Endodermal cell (in vitro differentiated cells): ENCODE results near the gene RBM28. TPM values are rescaled to one million over a fixed set of nuclear protein-coding genes. Genes with fewer than 3 reads are reported as not detected.
A peak's percentile ranks its signal among the peaks of the same experiment; 100 is the strongest.

ENCODE experiments used
- DNase-seq: peaks from one replicate; pipeline ENCODE4 v3.0.0-alpha.2; 2017
- H3K27ac ChIP-seq: 2 replicates; pipeline ENCODE4 v1.5.1; 2013; ENCODE audit warnings: mild to moderate bottlenecking, low read depth, low read length, moderate library complexity
- H3K27me3 ChIP-seq: 2 replicates; pipeline ENCODE4 v1.6.1; 2013; ENCODE audit warnings: mild to moderate bottlenecking, low read length, moderate library complexity; ENCODE audit not compliant: insufficient read depth, control insufficient read depth, poor library complexity, severe bottlenecking
- H3K36me3 ChIP-seq: 2 replicates; pipeline ENCODE4 v1.7.0; 2013; ENCODE audit warnings: mild to moderate bottlenecking, low read length, moderate library complexity; ENCODE audit not compliant: control insufficient read depth, insufficient read depth
- H3K4me1 ChIP-seq: one replicate; pipeline ENCODE4 v1.7.0; 2013; ENCODE audit warnings: low read length; ENCODE audit not compliant: control insufficient read depth, insufficient read depth
- H3K4me3 ChIP-seq: 2 replicates; pipeline ENCODE4 v1.5.1; 2013; ENCODE audit warnings: mild to moderate bottlenecking, low read length, moderate library complexity
- H3K9ac ChIP-seq: 2 replicates; pipeline ENCODE4 v1.6.1; 2013; ENCODE audit warnings: mild to moderate bottlenecking, low read length, moderate library complexity; ENCODE audit not compliant: poor library complexity, severe bottlenecking; ENCODE audit errors: extremely low read depth
- H3K9me3 ChIP-seq: 2 replicates; pipeline ENCODE4 v1.6.1; 2013; ENCODE audit warnings: mild to moderate bottlenecking, low read length, moderate library complexity; ENCODE audit not compliant: control insufficient read depth
- H3K27ac Mint-ChIP-seq: 2 replicates; pipeline ENCODE4 v1.8.0; 2020; ENCODE audit warnings: mixed read lengths
- H3K27me3 Mint-ChIP-seq: 2 replicates; pipeline ENCODE4 v1.8.0; 2021; ENCODE audit warnings: mild to moderate bottlenecking, mixed read lengths; ENCODE audit not compliant: insufficient read depth
- H3K36me3 Mint-ChIP-seq: 2 replicates; pipeline ENCODE4 v1.8.0; 2020; ENCODE audit warnings: low read depth, mixed read lengths
- H3K4me1 Mint-ChIP-seq: 2 replicates; pipeline ENCODE4 v1.8.0; 2020; ENCODE audit warnings: mixed read lengths
- H3K4me3 Mint-ChIP-seq: 2 replicates; pipeline ENCODE4 v1.8.0; 2020; ENCODE audit warnings: mild to moderate bottlenecking, moderate library complexity, mixed read lengths
- H3K9me3 Mint-ChIP-seq: 2 replicates; pipeline ENCODE4 v1.8.0; 2020; ENCODE audit warnings: mild to moderate bottlenecking, mixed read lengths
- WGBS, 2 experiments: methylation state at CpG; one replicate each; pipeline versions ENCODE4 v1.1.5 to v1.1.7; 2013; ENCODE audit warnings: missing lambda C conversion rate in 2 of 2, mixed read lengths in 1 of 2; ENCODE audit not compliant: insufficient coverage in 1 of 2, insufficient read length in 1 of 2; 5-methylcytosine and 5-hydroxymethylcytosine counted together
- total RNA-seq, 2 donors: library from RNA; stranded (reverse); fragmentation: NEBNext Ultra II Directional in 1 of 2; extraction: Animal tissue kit (Norgen Biotek cat#: 25700) in 1 of 2; gene quantifications; 2 replicates in 1 of 2; 3 replicates in 1 of 2; pipeline ENCODE4 v1.2.1, GENCODE V29; 2021
- TF ChIP-seq, protein P1 (sequence below): fragments of 200-600 bp; sonication (generic); conservative IDR thresholded peaks from 2 replicates; pipeline ENCODE4 v1.5.0; 2021; ENCODE audit warnings: antibody characterized with exemption, mild to moderate bottlenecking

The RBM28 gene
- total RNA-seq, 2 donors from 2014 or later, result 60.1 to 60.9 TPM

DNA sequence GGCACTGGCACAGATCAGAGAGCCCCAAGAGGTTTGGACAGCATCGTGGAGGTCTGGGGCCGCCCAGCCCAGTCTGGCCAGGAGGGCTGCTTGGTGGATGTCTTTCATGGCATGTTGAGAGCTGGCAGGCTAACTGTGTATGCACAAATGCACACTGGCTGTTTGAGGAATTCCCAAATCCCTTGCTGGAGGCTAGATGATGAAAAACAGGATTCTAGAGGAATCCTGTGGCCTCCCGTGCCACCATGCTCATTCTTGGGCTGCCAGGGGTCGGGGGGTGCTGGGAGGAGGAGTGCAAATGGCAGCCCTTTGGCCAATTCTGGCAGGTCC, 76.1 kb downstream of the RBM28 start:
- no peaks in the 10 kb centered on the region for H3K9me3 Mint-ChIP-seq
- H3K36me3 ChIP-seq, result no peaks in the 10 kb centered on the region
- H3K4me3 ChIP-seq, result peak overlapping the region; percentile 38
- peaks cover 25% of the 10 kb centered on the region for H3K27me3 Mint-ChIP-seq
- peak overlapping the region; percentile 46 for H3K4me3 Mint-ChIP-seq
- peak overlapping the region; percentile 70 for H3K27ac ChIP-seq
- no peak overlapping the region for H3K9ac ChIP-seq
- peak overlapping the region; percentile 88 for H3K27ac Mint-ChIP-seq
- H3K9me3 ChIP-seq, result no peaks in the 10 kb centered on the region
- DNase-seq, result no peak
- H3K4me1 ChIP-seq, result no peaks in the 10 kb centered on the region
- peaks cover 17% of the 10 kb centered on the region for H3K4me1 Mint-ChIP-seq
- H3K27me3 ChIP-seq, result no peaks in the 10 kb centered on the region
- TF ChIP-seq, protein P1, sequence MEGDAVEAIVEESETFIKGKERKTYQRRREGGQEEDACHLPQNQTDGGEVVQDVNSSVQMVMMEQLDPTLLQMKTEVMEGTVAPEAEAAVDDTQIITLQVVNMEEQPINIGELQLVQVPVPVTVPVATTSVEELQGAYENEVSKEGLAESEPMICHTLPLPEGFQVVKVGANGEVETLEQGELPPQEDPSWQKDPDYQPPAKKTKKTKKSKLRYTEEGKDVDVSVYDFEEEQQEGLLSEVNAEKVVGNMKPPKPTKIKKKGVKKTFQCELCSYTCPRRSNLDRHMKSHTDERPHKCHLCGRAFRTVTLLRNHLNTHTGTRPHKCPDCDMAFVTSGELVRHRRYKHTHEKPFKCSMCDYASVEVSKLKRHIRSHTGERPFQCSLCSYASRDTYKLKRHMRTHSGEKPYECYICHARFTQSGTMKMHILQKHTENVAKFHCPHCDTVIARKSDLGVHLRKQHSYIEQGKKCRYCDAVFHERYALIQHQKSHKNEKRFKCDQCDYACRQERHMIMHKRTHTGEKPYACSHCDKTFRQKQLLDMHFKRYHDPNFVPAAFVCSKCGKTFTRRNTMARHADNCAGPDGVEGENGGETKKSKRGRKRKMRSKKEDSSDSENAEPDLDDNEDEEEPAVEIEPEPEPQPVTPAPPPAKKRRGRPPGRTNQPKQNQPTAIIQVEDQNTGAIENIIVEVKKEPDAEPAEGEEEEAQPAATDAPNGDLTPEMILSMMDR, result no peak
- no peaks in the 10 kb centered on the region for H3K36me3 Mint-ChIP-seq
- WGBS, 2 experiments, result 25 to 67% methylated on average over 2 to 4 of the region's 4 CpGs

DNA sequence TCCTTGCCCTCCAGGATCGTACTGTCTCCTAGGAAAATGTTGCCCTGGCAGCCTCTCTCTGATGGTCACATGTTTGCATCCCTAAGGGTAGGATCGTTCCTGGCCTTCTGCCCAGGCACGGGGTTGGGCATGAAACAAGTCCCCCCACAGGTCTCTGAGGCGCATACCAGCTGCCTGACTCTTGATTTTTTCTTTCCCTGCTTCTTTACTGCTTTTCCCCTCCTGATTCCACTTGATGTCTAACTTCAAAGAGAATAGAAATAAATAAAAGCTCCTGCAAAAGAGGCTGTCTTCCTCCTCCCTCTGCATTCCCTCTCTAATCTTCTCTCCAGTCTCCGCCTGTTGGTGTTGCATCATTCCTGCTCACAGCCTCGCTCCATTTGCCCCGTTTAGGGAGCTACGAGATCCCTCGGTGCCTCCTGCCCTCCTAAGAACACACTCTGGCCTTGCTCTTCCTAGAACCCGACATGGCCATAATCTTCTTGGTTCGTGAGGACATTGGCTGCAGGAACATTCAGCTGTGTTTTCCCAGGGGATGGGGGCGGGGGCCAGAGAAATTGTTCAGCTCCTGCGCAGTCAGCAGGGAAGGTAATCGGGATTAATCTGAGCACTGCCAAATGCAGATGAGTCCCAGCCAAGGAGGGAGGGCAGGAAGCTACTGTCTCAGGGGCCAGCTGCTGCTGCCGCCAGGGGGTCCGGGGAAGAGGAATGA, 76.7 kb downstream of the RBM28 start:
- H3K27me3 ChIP-seq, result no peaks in the 10 kb centered on the region
- WGBS, 2 experiments, result 29 to 35% methylated on average over 14 to 16 of the region's 16 CpGs
- Mint-ChIP-seq H3K4me3 (peak overlapping the region; percentile 46), H3K9me3 (no peaks in the 10 kb centered on the region), H3K27ac (peak overlapping the region; percentile 88), H3K36me3 (no peaks in the 10 kb centered on the region), H3K4me1 (peaks cover 17% of the 10 kb centered on the region), H3K27me3 (peaks cover 22% of the 10 kb centered on the region)
- peak overlapping the region; percentile 38 for H3K4me3 ChIP-seq
- peak; percentile 89 for DNase-seq
- H3K36me3 ChIP-seq, result no peaks in the 10 kb centered on the region
- TF ChIP-seq, protein P1, result peak; percentile 60
- H3K27ac ChIP-seq, result peak overlapping the region; percentile 70
- H3K9ac ChIP-seq, result peak overlapping the region; percentile 31
- H3K4me1 ChIP-seq, result no peaks in the 10 kb centered on the region
- no peaks in the 10 kb centered on the region for H3K9me3 ChIP-seq

DNA sequence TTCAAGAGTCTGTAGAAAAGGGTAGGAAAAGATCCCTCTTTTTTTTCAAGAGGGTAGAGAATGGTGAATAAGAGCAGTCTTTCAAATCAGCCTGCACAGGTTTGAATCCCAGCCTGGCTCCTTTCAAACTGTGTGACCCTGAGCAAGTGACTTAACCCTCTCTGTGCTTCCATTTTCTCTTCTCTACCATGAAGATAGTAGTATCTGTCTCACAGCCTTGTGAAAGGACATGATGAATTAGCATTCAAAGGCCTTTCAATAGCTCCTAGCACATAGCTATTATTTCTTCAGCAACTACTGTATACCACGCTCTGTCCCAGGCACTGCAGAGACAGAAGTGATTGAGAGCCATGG, 77.2 kb downstream of the RBM28 start:
- Mint-ChIP-seq H3K27ac (no peak overlapping the region), H3K4me3 (no peak overlapping the region), H3K36me3 (no peaks in the 10 kb centered on the region), H3K27me3 (peaks cover 22% of the 10 kb centered on the region), H3K4me1 (peaks cover 17% of the 10 kb centered on the region), H3K9me3 (no peaks in the 10 kb centered on the region)
- Histone ChIP-seq H3K27ac (no peak overlapping the region), H3K27me3 (no peaks in the 10 kb centered on the region), H3K36me3 (no peaks in the 10 kb centered on the region), H3K9me3 (no peaks in the 10 kb centered on the region), H3K9ac (no peak overlapping the region), H3K4me1 (no peaks in the 10 kb centered on the region), H3K4me3 (peak overlapping the region; percentile 38)
- TF ChIP-seq, protein P1, result no peak
- no peak for DNase-seq
- 92 to 100% methylated on average over 1 of the region's 1 CpG for WGBS, 2 experiments
